Gastrocnemius medialis (tissue), 4 donors: ENCODE measurements around the gene AKR1C2. TPM values are rescaled to one million over a fixed set of nuclear protein-coding genes. Genes with fewer than 3 reads are reported as not detected.
"Not testable (repeated sequence)": the region's sequence is repeated elsewhere in the genome, so short reads cannot be mapped to it uniquely, and the experiment has no call there.

ENCODE experiments used
- ATAC-seq, 2 donors: fragments of 150-250 bp; one replicate each; pipeline ENCODE4 v1.9.1; 2016
- DNase-seq, 2 donors: peaks; one replicate each; pipeline ENCODE4 v3.0.0-alpha.2; 2019
- H3K27ac ChIP-seq, 4 donors: fragments of 200-600 bp; sonication (generic); 1 replicate in 1 of 4; 2 replicates in 3 of 4; pipeline ENCODE4 v1.5.1; 2016 to 2018; ENCODE audit warnings: mild to moderate bottlenecking in 2 of 4, moderate library complexity in 1 of 4
- H3K27me3 ChIP-seq, 3 donors: fragments of 200-600 bp; sonication (generic) in 2 of 3; 1 replicate in 1 of 3; 2 replicates in 2 of 3; pipeline versions ENCODE4 v1.5.1 to v1.6.0; 2016 to 2019; ENCODE audit warnings: mild to moderate bottlenecking in 1 of 3, moderate library complexity in 1 of 3
- H3K36me3 ChIP-seq, 2 donors: fragments of 200-600 bp; sonication (generic) in 1 of 2; one replicate each; pipeline ENCODE4 v1.5.1; 2017 to 2018
- H3K4me1 ChIP-seq, 2 donors: fragments of 200-600 bp; sonication (generic) in 1 of 2; one replicate each; pipeline ENCODE4 v1.5.1; 2016 to 2017; ENCODE audit warnings: mild to moderate bottlenecking in 2 of 2
- H3K4me3 ChIP-seq, 4 donors: fragments of 200-600 bp; sonication (generic) in 3 of 4; 1 replicate in 1 of 4; 2 replicates in 3 of 4; pipeline ENCODE4 v1.5.1; 2016 to 2019; ENCODE audit warnings: mild to moderate bottlenecking in 2 of 4
- H3K9me3 ChIP-seq, 3 donors: fragments of 200-600 bp; sonication (generic) in 2 of 3; 1 replicate in 1 of 3; 2 replicates in 2 of 3; pipeline ENCODE4 v1.5.1; 2016 to 2019
- POLR2A ChIP-seq, 2 donors: fragments of 450-650 bp; IDR thresholded peaks; one replicate each; pipeline ENCODE4 v1.6.1; 2017; ENCODE audit warnings: antibody characterized with exemption in 2 of 2, mild to moderate bottlenecking in 2 of 2, moderate library complexity in 2 of 2
- in situ Hi-C, 4 donors: fragments of 200-750 bp; cut with MboI; loops; one replicate each; pipeline versions ENCODE4 v1.15.0 to v1.8.0; 2017; ENCODE audit warnings: low sequenced_read_pairs in 4 of 4
- intact Hi-C: fragments of 100-400 bp; cut with DNase I; formaldehyde crosslinking; loops from one replicate; pipeline ENCODE4 v1.15.1; 2023; ENCODE audit warnings: low total_unique reads
- total RNA-seq, 4 donors: library from RNA; depleted of rRNA; stranded (reverse); fragments of >200 nt; gene quantifications; one replicate each; pipeline versions ENCODE4 v1.1.0 to v1.2.3, GENCODE V29; 2016
- TF ChIP-seq, protein P1 (sequence below), 5 experiments: fragments of 450-650 bp in 3 of 5; fragments of 200-600 bp in 2 of 5; sonication (generic) in 2 of 5; IDR thresholded peaks in 4 of 5; conservative IDR thresholded peaks in 1 of 5; 1 replicate in 4 of 5; 2 replicates in 1 of 5; pipeline ENCODE4 v1.5.1; 2016 to 2019; ENCODE audit warnings: antibody characterized with exemption in 5 of 5, mild to moderate bottlenecking in 3 of 5, moderate library complexity in 3 of 5

AKR1C2 gene
- total RNA-seq, 4 donors from 2014 or later = 325 to 380 (median 345) TPM

DNA sequence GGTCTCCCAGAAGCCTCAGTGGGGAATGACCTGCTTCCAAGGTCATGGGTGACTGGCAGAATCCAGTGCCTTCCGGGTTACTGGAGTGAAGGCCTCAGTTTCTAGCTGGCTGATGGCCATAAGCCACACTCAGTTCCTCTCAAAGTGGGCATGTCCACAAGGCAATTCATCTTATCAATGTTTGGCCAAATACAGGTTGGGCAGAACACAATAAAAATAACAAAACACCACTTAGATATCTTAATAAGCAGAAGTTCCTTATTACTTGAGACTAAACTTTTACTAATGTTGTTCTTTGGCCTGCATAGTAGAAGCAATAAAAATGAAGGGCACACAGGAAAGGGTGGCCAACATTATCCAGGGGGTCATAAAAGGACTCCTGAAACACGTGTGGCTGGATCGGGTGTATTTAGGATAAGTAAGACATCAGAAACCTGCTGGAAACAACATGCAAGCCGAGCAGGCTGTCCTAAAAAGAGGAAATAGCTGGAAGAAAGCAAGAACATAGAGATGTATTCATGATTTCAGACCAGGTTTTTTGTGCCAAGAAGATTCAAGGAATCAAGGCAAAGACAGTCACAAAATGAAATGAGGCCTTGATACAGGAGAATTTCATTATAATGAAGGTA is 19.6 kb upstream of the AKR1C2 start:
- Histone ChIP-seq H3K4me3 (no peak overlapping the region), H3K4me1 (peaks cover 19 to 24% of the 10 kb centered on the region in 2 donors), H3K27ac (peak overlapping the region in 1 of 4 donors; percentile 4), H3K9me3 (no peaks in the 10 kb centered on the region), H3K36me3 (no peaks in the 10 kb centered on the region), H3K27me3 (no peaks in the 10 kb centered on the region)
- intact Hi-C loops = no loop called here
- no peak for TF ChIP-seq POLR2A (IDR thresholded peaks at IDR 0.05)
- TF ChIP-seq, protein P1, sequence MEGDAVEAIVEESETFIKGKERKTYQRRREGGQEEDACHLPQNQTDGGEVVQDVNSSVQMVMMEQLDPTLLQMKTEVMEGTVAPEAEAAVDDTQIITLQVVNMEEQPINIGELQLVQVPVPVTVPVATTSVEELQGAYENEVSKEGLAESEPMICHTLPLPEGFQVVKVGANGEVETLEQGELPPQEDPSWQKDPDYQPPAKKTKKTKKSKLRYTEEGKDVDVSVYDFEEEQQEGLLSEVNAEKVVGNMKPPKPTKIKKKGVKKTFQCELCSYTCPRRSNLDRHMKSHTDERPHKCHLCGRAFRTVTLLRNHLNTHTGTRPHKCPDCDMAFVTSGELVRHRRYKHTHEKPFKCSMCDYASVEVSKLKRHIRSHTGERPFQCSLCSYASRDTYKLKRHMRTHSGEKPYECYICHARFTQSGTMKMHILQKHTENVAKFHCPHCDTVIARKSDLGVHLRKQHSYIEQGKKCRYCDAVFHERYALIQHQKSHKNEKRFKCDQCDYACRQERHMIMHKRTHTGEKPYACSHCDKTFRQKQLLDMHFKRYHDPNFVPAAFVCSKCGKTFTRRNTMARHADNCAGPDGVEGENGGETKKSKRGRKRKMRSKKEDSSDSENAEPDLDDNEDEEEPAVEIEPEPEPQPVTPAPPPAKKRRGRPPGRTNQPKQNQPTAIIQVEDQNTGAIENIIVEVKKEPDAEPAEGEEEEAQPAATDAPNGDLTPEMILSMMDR (IDR thresholded peaks at IDR 0.05 in 4 of 5, conservative IDR thresholded peaks at IDR 0.05 in 1 of 5) = no peak
- ATAC-seq (no peak), DNase-seq (no peak)
- in situ Hi-C loops = loop anchor here in 1 of 4 donors (25.0 kb wide), 1 partner anchor 264 kb away; no protein-coding TSS in a partner anchor

DNA sequence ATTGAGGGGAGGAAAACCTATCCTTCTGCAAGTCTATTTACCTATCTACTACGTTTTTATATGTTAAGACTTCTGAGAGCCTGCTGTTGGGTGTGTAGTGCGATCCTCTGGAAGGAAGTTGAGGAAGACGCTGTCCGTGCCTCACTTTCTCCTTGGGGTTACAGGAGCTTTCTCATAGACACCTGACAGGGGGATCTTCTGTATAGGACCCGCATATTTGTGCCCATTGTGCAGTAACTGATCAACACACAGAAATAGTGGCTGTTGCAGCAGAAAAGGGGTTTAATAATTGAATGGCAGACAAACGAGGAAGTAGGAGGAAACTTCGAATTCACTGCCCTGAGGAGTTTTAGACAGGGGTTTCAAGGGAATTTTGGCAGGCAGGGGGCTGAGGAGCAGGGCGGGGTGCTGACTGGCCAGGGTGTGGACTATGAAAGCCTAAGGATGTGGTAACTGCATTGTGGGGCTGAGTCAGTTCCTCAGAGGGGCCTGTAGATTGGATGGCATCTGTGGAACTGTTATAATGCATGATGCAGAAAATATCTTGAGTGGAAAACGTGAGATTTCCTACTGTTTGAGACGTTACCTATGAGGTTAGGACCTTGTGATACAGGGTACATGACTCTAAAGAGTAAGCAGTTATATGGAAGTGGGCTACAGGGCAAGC is 18.1 kb upstream of the AKR1C2 start:
- H3K27me3 ChIP-seq, DNase-seq, ATAC-seq, H3K9me3 ChIP-seq, H3K4me3 ChIP-seq, intact Hi-C loops, H3K36me3 ChIP-seq: not testable (repeated sequence)
- peaks cover 25 to 36% of the 10 kb centered on the region in 2 donors for H3K4me1 ChIP-seq
- H3K27ac ChIP-seq = peak overlapping the region in 1 of 4 donors; percentile 15
- in situ Hi-C loops = loop anchor here in 1 of 4 donors (25.0 kb wide), 1 partner anchor 266 kb away; no protein-coding TSS in a partner anchor

DNA sequence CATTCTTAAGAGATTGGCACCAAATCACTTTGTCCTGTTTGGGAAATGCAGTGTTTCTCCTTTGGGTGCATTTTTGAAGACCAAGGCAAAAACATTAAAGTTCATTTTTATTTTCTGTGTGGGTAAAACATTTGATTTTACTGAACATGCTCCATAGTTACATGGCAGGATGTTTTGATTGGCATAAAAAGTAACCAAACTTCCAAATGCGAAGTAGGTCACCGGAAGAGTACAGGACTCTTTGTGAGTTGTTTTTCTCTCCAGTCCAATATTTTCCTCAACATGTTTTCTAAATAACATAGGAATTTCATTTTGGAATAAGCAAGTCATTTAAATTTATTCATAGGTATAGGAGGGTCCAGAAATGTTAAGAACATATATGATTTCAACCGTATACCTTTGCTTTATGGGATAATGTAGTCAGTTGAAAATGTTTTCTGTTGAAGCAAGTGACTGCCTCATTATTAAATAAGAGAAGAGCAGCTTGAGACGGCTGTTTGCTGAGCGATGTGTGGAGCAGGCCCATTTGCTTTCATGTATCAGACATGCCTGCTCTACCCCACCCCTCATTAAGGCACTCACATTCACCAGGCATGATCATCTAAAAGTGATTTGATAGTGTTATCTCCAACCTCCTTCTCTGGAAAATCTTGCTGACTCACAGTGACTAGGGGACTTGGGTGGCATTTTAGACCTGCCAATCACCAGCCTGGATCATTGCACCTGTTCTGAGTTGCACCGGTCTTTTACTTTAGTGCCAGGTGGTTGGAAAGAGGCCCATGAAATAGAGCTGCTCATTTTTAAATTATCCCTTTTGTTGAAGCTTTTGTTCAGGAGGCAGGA is 16.3 kb upstream of the AKR1C2 start:
- H3K36me3 ChIP-seq, H3K27me3 ChIP-seq, H3K4me3 ChIP-seq, H3K9me3 ChIP-seq: not testable (repeated sequence)
- Histone ChIP-seq H3K4me1 (peaks cover 25 to 50% of the 10 kb centered on the region in 2 donors), H3K27ac (peak overlapping the region; percentile 72 to 87 (median 76))
- intact Hi-C loops (loop anchor here (5.0 kb wide), 1 partner anchor 72 kb away; the partner anchor contains the start of gene AKR1C3), in situ Hi-C loops (loop anchor here in 1 of 4 donors (25.0 kb wide), 1 partner anchor 267 kb away; no protein-coding TSS in a partner anchor)
- ATAC-seq (peak; percentile 72 to 87), DNase-seq (peak; percentile 41 to 66)

- not testable (repeated sequence) for H3K27me3 ChIP-seq, H3K9me3 ChIP-seq, H3K4me3 ChIP-seq, H3K36me3 ChIP-seq
- intact Hi-C loops = loop anchor here (5.0 kb wide), 1 partner anchor 74 kb away; the partner anchor contains the start of gene AKR1C3
- Histone ChIP-seq H3K27ac (peak overlapping the region; percentile 72 to 87 (median 76)), H3K4me1 (peaks cover 25 to 50% of the 10 kb centered on the region in 2 donors)
- in situ Hi-C loops = loop anchor here in 1 of 4 donors (25.0 kb wide), 1 partner anchor 269 kb away; no protein-coding TSS in a partner anchor
- ATAC-seq (peak; percentile 81 to 84), DNase-seq (peak in 1 of 2 donors; percentile 54)
- TF ChIP-seq, protein P1 (IDR thresholded peaks at IDR 0.05 in 4 of 5, conservative IDR thresholded peaks at IDR 0.05 in 1 of 5) = peak in 3 of 5 experiments; percentile 12 to 17 (median 15)
Measured at GRCh38 chr10:5018671-5019277, 15.1 kb upstream of the AKR1C2 start.

- TF ChIP-seq, protein P1 (IDR thresholded peaks at IDR 0.05 in 4 of 5, conservative IDR thresholded peaks at IDR 0.05 in 1 of 5) = no peak
- no peak for TF ChIP-seq POLR2A (IDR thresholded peaks at IDR 0.05)
- peaks cover 25 to 50% of the 10 kb centered on the region in 2 donors for H3K4me1 ChIP-seq
- in situ Hi-C loops = loop anchor here in 1 of 4 donors (25.0 kb wide), 1 partner anchor 269 kb away; no protein-coding TSS in a partner anchor
- H3K4me3 ChIP-seq = no peak overlapping the region
- H3K9me3 ChIP-seq = no peaks in the 10 kb centered on the region
- peak overlapping the region in 2 of 4 donors; percentile 1 to 87 for H3K27ac ChIP-seq
- no peak for ATAC-seq
- no peaks in the 10 kb centered on the region for H3K27me3 ChIP-seq
- no peaks in the 10 kb centered on the region for H3K36me3 ChIP-seq
- intact Hi-C loops = loop anchor here (5.0 kb wide), 1 partner anchor 74 kb away; the partner anchor contains the start of gene AKR1C3
- no peak for DNase-seq
Measured at GRCh38 chr10:5018134-5018533, 14.5 kb upstream of the AKR1C2 start.
